GM23248 (cell line): ENCODE results near the gene IL17C.

Experiments used
- EZH2 ChIP-seq: fragments of 200-600 bp; sonication (generic); IDR thresholded peaks from 2 replicates; pipeline ENCODE4 v1.6.1; 2018; ENCODE audit warnings: antibody characterized with exemption, mild to moderate bottlenecking; ENCODE audit not compliant: insufficient read depth, poor library complexity, severe bottlenecking
- EZH2phosphoT487 ChIP-seq: fragments of 200-600 bp; sonication (generic); IDR thresholded peaks from 2 replicates; pipeline ENCODE4 v1.6.1; 2018; ENCODE audit warnings: antibody characterized with exemption, moderate library complexity, mild to moderate bottlenecking, low read depth; ENCODE audit not compliant: insufficient read depth

- no peak for TF ChIP-seq EZH2
- TF ChIP-seq EZH2phosphoT487 = no peak
Observed at GRCh38 chr16:88619859-88620815, 18.2 kb upstream of the IL17C start.
